ENCODE measurements around the gene LASP1. TPM values are rescaled to one million over a fixed set of nuclear protein-coding genes. Genes with fewer than 3 reads are reported as not detected.
"Not testable (repeated sequence)": the region's sequence is repeated elsewhere in the genome, so short reads cannot be mapped to it uniquely, and the experiment has no call there.

LASP1 gene
- polyA plus RNA-seq, 3 donors, result 132 to 165 (median 143) TPM

- no peak for DNase-seq (ENCODE audit: extremely low read depth in 1 of 11, low read depth in 9 of 11, low spot score in 4 of 11)
Observed at GRCh38 chr17:38918129-38918913, 48.5 kb downstream of the LASP1 start.

GRCh38 chr17:38918916-38919315 lies 49.1 kb downstream of the LASP1 start:
- DNase-seq (ENCODE audit: extremely low read depth in 1 of 11, low read depth in 9 of 11, low spot score in 4 of 11), result no peak

GRCh38 chr17:38919316-38920078 lies 49.6 kb downstream of the LASP1 start:
- no peak for DNase-seq (ENCODE audit: extremely low read depth in 1 of 11, low read depth in 9 of 11, low spot score in 4 of 11)

- DNase-seq (ENCODE audit: extremely low read depth in 1 of 11, low read depth in 9 of 11, low spot score in 4 of 11), result no peak
Observed at GRCh38 chr17:38920374-38921291, 50.8 kb downstream of the LASP1 start.

GRCh38 chr17:38921756-38922411 lies 52.0 kb downstream of the LASP1 start:
- no peak for DNase-seq (ENCODE audit: extremely low read depth in 1 of 11, low read depth in 9 of 11, low spot score in 4 of 11)

- peak in 8 of 11 donors; percentile 41 to 67 (median 54) for DNase-seq (ENCODE audit: extremely low read depth in 1 of 11, low read depth in 9 of 11, low spot score in 4 of 11)
Observed at GRCh38 chr17:38922538-38923297, 52.9 kb downstream of the LASP1 start.

GRCh38 chr17:38925263-38925995 lies 55.6 kb downstream of the LASP1 start, which contains the start of gene LASP1NB:
TSS of gene LASP1NB (plus strand) at chr17:38925614.
- DNase-seq (ENCODE audit: extremely low read depth in 1 of 11, low read depth in 9 of 11, low spot score in 4 of 11), result peak in 9 of 11 donors; percentile 42 to 76 (median 65)

- DNase-seq (ENCODE audit: extremely low read depth in 1 of 11, low read depth in 9 of 11, low spot score in 4 of 11), result no peak
Observed at GRCh38 chr17:38926293-38927070, 56.6 kb downstream of the LASP1 start.

- not testable (repeated sequence) for DNase-seq (ENCODE audit: extremely low read depth in 1 of 11, low read depth in 9 of 11, low spot score in 4 of 11)
Observed at GRCh38 chr17:38930782-38931181, 60.9 kb downstream of the LASP1 start.

- not testable (repeated sequence) for DNase-seq (ENCODE audit: extremely low read depth in 1 of 11, low read depth in 9 of 11, low spot score in 4 of 11)
Observed at GRCh38 chr17:38933962-38934361, 64.1 kb downstream of the LASP1 start.

GRCh38 chr17:38939987-38940386 lies 70.1 kb downstream of the LASP1 start:
- no peak for DNase-seq (ENCODE audit: extremely low read depth in 1 of 11, low read depth in 9 of 11, low spot score in 4 of 11)

GRCh38 chr17:38940404-38940803 lies 70.5 kb downstream of the LASP1 start:
- no peak for DNase-seq (ENCODE audit: extremely low read depth in 1 of 11, low read depth in 9 of 11, low spot score in 4 of 11)

GRCh38 chr17:38942696-38943334 lies 73.0 kb downstream of the LASP1 start:
- DNase-seq (ENCODE audit: extremely low read depth in 1 of 11, low read depth in 9 of 11, low spot score in 4 of 11), result no peak

GRCh38 chr17:38943607-38944006 lies 73.7 kb downstream of the LASP1 start:
- DNase-seq (ENCODE audit: extremely low read depth in 1 of 11, low read depth in 9 of 11, low spot score in 4 of 11), result no peak

GRCh38 chr17:38947189-38947588 lies 77.3 kb downstream of the LASP1 start:
- DNase-seq (ENCODE audit: extremely low read depth in 1 of 11, low read depth in 9 of 11, low spot score in 4 of 11), result no peak

- not testable (repeated sequence) for DNase-seq (ENCODE audit: extremely low read depth in 1 of 11, low read depth in 9 of 11, low spot score in 4 of 11)
Observed at GRCh38 chr17:38953800-38954199, 83.9 kb downstream of the LASP1 start.

All from renal cortex interstitium (tissue), 11 donors.